DMS53 (cell line): ENCODE measurements around the gene ISY1.
"Not testable (repeated sequence)": the region's sequence is repeated elsewhere in the genome, so short reads cannot be mapped to it uniquely, and the experiment has no call there.

ENCODE experiments used
- DNase-seq: peaks from one replicate; lab custom pipeline; 2025; lab: John Stamatoyannopoulos, UW

ISY1 gene

DNA sequence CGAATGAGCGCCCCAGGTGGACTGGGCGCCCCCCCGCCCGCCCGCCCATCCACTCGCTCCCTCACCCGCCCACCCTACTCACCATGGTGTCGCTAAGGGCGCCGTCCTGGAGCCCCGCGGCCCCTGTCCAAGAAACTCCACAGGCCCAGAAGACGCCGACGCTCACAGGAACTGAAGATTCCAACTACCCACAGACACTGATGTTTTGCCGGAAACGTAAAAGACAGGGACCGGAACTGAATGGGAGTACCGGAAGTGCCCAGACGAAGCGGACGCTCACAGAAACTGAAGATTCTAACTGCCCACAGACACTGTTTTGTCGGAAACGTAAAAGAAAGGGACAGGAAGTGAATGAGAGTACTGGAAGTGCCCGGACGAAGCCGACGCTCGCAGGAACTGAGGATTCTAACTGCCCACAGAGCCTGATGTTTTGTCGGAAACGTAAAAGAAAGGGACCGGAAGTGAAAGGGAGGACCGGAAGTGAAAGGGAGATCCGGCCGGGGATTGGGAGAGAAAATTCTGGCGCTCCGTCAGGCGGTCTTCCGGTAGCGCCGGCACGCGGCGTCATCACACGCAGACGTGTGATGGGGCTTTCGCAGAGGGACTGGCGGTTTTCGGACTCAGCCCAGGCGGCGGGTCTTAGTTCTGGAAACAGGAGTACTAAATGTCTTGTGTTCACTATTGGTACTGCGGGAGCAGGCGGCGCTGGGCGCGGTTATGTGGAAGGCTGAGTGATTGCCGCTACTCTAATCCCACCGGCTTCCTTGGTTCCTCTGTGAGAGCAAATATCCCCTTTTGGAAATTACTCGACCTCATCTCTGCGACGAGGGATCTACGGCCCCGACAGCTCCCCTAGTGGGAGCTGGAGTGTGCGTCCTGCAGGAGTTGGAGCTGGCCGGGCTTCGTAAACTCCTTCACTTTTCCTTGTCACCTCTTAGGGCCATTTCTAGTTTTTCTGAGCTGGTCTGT, at the start of gene ISY1:
Gene ISY1 (minus strand): TSS at position 173 of the 969 bp plus-strand sequence. CDS start 88 bp downstream, at position 85.
- peak; percentile 96 for DNase-seq

- no peak for DNase-seq
Measured at GRCh38 chr3:129207479-129207878, 46.6 kb upstream of the ISY1 start.

DNA sequence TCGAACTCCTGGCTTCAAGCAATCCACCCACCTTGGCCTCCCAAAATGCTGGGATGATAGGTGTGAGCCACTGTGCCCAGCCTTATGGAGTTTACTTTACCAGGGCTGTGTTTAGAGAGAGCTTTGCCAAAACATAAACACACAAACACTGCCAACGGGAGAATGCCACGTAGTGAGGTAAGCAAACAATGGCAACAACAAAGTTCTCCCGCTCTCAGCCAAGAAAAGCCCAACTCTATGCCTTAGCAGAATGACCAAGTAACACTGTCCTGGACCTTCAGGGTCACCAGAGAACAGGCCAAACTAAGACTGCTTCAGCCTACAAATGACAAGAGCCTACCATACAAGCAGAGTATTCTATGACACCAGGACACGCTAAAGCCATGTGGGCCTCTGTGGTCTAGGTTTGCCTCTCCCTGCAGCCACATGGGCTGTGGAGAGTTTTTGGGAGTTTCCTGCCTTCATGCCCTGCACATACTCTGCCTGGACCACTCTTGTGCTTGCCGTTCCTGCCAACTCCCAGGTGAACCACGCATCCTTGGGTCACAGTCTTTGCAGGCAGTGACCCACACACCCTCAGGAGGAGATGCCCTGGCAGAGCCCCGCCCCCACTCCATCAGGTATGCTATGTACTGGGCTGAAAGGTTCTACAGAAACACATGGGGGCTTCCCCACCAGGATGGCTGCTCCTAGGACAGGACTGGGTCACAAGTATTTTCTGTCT, 44.4 kb upstream of the ISY1 start:
- no peak for DNase-seq

- DNase-seq, result no peak
Measured at GRCh38 chr3:129204473-129204872, 43.6 kb upstream of the ISY1 start.

GRCh38 chr3:129199366-129199765, 38.5 kb upstream of the ISY1 start:
- DNase-seq, result no peak

- no peak for DNase-seq
Measured at GRCh38 chr3:129197321-129197720, 36.5 kb upstream of the ISY1 start.

DNA sequence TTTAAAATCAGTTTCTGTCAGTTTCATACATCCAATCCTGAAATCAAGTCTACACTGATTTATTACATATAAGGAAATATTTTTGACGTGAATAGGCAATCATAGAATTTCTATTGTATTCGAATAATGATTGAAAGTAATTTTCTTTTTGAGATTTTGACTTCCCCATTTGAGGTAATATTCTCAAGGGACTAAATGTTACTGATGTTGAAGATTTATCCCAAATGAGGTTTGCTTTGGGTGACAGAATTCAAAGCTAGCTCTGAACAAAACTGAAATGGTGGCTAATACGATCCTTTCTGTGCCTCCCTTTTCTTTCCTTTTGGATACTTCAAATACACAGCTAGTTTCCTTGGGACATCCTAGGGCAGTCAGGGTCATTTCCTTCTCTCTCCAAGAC, 35.7 kb upstream of the ISY1 start:
- DNase-seq, result no peak

DNA sequence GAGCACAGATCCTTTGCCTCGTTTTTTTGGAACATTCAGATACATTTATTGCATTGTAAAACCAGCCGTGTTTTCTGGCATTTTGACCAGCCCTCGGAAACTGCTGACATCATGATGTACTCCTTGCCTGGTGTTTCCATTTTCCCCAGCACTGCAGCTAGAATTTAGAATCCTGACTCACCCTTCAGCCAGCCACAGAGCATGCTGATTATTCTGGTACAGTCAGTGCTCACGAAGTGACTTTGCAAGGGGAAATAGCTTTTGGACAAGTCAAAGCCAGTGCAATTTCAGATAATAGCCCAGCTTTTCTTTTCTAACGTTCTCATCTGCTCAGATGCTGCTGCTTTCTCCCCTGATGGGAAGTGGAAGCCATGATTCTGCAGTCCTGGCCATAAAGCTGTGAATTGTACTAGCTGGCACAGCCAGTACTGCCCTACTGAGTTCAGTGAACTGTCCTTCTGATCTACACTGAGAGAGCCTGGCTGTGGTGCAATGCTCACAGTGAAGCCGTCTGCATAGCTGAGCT, 34.9 kb upstream of the ISY1 start:
- DNase-seq, result no peak

- not testable (repeated sequence) for DNase-seq
Measured at GRCh38 chr3:129189793-129190192, 28.9 kb upstream of the ISY1 start.

- DNase-seq, result no peak
Measured at GRCh38 chr3:129187857-129188256, 27.0 kb upstream of the ISY1 start.

GRCh38 chr3:129185783-129186182, 24.9 kb upstream of the ISY1 start:
- DNase-seq, result no peak

- not testable (repeated sequence) for DNase-seq
Measured at GRCh38 chr3:129184784-129185542, 24.1 kb upstream of the ISY1 start.

- DNase-seq, result peak; percentile 46
Measured at GRCh38 chr3:129184396-129184657, 23.5 kb upstream of the ISY1 start.

- DNase-seq, result peak; percentile 97
Measured at GRCh38 chr3:129183569-129184395, 22.9 kb upstream of the ISY1 start, which contains the start of gene CNBP. CNBP (minus strand) TSS chr3:129183896; CDS start chr3:129171757, 12,139 bp downstream.

DNA sequence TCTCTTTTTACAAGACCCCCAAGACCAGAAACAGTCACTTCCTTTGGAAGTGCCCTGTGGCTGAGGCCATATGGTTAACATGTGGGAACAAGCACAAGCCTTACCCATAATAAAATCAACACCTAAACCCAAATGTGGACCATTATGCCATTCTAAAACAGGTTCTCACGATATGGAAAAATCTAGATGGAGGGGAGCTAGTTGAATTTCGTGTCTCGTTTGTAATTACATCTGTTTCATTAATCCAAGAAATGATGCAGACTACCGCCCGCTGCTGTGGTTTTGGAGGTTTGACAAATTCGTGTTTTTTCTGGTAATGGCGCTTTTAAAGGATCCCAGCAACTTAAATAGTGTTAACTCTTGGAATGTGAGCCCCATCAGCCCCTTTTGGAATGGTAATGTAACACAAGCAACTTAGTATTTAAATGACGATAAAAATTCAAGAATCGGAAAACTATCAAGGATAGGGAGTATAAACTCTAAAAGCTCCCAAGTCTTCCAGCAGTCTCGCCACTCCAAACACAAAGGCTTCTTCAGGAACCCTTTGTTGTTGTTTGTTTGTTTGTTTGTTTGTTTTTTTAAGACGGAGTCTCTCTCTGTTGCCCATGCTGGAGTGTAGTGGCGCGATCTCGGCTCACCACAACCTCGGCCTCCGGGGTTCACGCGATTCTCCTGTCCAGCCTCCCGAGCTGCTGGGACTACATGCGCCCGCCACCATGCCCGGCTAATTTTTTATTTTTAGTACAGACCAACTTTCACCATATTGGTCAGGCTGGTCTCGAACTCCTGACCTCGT, 21.7 kb upstream of the ISY1 start:
- peak; percentile 46 for DNase-seq

GRCh38 chr3:129181819-129182218, 21.0 kb upstream of the ISY1 start:
- no peak for DNase-seq

GRCh38 chr3:129180461-129180860, 19.6 kb upstream of the ISY1 start:
- no peak for DNase-seq

GRCh38 chr3:129176051-129176450, 15.2 kb upstream of the ISY1 start:
- DNase-seq, result no peak

DNA sequence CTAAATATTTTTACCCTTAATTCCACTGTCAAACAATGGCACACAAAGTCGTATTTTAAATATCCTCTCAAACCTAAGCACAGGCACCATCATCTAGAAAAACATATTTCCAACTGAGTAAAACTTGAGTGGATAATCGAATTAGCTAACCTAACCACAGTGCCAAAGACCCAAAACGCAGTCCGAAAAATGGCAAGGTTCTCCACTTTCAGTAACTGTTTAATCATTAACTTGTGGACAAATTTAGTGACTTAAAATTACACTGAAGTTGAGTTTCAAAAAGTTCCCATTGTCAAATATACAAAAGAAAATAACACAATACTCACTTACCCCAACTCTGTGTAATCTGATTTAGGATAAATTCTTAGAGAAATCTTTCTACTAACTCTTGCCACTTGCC, 12.9 kb upstream of the ISY1 start:
- no peak for DNase-seq

- DNase-seq, result no peak
Measured at GRCh38 chr3:129173206-129173605, 12.3 kb upstream of the ISY1 start.
